ENCODE data around the gene THSD4.

The THSD4 gene

DNA sequence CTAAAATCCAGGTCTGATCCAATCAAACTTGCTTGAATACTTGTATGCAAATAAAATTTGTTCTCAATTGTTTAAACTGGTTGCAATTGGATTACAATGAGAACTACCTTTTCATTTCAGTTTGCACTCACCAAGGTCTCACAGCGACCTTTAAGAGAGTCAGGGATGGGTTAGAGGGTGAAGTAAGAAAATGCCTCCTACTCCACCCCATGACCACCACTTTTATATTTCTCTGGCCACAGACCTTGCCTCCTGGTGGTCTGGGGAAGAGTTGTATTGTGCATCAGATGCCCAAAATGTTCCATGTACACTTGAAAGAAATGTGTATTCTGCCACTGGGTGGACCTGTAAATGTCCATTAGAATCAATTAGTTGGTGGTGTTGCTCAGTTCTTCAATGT, 16.4 kb upstream of the THSD4 start:
- no peak for DNase-seq

DNA sequence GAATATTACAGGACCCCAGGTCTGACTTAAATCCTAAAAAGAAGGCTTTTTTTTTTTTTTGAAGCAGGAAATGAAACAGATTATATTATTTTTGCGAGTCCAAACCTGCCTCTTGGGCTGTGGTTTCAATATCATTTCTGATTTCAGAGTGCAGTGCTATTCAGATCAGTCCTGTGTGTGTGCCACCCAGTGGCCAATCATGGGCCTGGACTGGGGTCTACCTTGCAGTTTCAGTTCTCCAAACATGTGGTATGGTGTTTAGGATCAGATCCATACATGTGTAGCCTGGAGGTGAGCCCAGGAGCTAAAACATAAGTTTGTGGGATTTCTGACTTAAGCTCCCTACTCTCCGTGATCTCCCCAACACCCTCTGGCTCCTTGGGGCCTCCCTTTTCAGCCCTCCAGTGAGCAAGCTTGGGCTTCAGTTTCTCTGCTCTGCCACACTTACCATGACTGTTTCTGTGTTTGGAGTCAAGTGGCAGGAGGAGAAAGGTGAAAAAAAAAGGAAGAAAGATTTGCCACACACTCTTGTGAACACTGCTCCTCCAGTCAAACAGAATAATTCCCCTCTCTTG, 12.1 kb upstream of the THSD4 start:
- peak in 2 of 3 donors; percentile 16 to 25 for DNase-seq

GRCh38 chr15:71104636-71105035, 10.6 kb upstream of the THSD4 start:
- no peak for DNase-seq

DNA sequence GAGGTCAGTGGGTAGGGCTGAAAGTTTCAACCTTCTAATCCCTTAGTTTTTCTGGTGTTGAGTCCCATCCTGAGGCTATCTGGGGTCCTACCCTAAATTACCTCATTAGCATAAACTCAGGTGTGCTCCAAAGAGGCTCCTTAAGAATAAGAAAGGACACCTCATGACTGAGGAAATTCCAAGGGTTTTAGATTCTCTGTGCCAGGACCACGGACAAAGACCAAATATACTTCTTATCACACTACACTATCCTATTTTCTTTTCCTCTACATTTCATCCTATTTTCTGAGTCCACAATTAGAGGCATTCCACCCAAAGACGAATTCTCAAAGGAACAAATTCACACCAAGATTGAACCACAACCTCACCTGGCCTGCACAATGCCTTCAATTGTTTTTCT, 9.8 kb upstream of the THSD4 start:
- DNase-seq = no peak

GRCh38 chr15:71106802-71107500, 8.3 kb upstream of the THSD4 start:
- DNase-seq = peak; percentile 8 to 34 (median 25)

DNA sequence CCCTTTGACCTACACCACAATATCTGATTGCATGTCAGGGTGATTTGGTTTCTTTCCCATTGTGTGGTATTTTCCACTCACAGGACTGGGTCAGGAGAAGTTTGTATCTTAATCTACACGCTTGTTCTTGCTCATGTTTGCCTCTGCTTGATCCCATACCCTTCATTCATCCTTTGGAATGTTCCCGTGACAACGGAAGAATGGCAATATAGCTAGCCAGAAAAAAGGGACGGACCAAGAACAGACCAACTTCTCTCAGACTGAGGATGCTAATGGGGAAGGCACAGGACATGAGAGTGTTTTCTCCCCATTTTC, 7.8 kb upstream of the THSD4 start:
- DNase-seq = no peak

DNA sequence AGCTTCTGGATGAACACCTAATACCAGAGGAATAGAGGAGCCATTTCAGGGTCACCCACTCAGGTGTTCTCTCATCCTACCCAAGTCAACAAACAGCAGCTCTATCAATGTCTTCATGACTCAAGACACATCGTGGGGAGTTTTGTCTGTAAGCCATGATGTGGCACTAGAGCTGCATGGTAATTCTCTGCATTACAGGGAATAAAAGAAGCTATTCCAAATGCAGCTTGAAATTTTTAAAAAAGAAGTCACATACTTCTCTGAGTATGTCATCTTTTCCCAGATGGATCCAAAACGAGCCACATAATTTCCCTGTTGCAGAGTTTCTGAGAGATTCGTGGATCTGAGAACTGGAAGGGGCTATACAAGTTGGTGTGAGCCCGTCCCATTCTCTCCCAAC, 6.1 kb upstream of the THSD4 start:
- DNase-seq = no peak

GRCh38 chr15:71109905-71110304, 5.4 kb upstream of the THSD4 start:
- DNase-seq = no peak

GRCh38 chr15:71110405-71111180, 4.7 kb upstream of the THSD4 start:
- DNase-seq = no peak

DNA sequence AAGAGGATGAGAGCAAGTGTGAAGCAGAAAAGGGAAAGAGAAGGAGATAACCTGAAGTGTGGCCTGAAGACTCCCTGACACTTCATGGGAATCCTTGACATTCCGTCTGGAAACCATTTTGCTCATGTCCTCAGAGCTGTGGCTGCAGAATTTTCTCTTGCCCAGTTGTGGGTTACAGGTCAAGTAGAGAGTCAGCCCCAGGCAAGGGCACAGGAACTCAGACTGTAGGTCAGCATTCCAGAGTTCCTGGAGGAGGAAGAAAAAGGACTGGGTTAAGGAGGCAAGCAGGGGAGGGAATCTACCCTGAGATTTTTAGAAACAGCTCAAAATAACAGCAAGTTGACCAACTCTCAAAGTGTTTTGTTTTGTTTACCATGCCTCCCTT, 4.1 kb upstream of the THSD4 start:
- DNase-seq = no peak

GRCh38 chr15:71111950-71112349, 3.3 kb upstream of the THSD4 start:
- no peak for DNase-seq

GRCh38 chr15:71112429-71112828, 2.8 kb upstream of the THSD4 start:
- no peak for DNase-seq

DNA sequence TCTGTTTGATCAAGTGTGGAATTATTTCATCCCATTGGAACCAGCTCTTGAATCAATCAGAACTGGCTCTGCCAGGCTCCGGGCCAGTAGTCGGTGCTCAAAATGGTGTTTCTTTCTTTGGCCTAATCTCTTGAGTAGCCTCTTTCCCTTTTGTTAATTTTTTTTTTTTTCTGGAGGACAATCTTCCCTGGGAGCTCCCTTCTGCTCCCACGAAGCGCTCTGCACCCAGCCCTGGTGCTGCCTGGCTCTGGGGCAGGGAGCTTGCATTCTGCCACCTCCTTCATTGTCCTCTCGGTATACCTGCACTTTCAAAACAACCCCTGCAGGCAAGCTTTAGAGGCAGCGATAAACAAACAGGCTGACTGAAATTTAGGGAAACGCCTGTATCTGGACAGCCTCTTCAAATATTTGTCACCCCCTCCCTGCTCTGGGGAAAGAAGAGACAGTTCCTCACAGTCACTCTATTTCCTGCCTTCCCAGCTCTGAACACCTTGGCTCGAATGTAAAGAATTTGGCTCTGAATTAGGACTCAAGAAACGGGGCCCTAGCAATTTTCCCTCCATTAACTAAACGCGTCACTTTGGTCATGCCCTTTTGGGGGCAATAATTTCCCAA, 1.1 kb upstream of the THSD4 start:
- DNase-seq = no peak

GRCh38 chr15:71115567-71116351, 488 bp downstream of the THSD4 start:
- peak in 2 of 3 donors; percentile 9 to 23 for DNase-seq

DNA sequence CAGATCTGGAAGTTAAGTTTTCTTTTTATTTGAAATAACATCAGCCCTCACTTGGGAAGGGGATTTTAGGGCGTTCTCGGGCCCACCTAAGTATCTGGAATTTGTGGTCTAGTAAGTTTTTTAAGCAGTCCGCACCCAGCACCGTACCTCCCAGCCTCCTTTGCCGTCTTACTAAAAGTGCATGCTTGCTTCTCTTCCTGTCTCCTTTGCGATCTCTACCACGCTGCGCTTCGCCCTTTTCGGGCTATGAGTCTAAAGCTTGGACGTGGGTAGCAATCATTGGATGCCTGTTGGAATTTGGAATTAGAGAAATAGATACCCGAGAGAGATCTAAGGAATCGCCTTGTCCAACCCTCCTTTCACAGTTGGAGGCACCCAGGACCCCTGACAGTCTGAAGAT, 1.1 kb downstream of the THSD4 start:
- DNase-seq = no peak

DNA sequence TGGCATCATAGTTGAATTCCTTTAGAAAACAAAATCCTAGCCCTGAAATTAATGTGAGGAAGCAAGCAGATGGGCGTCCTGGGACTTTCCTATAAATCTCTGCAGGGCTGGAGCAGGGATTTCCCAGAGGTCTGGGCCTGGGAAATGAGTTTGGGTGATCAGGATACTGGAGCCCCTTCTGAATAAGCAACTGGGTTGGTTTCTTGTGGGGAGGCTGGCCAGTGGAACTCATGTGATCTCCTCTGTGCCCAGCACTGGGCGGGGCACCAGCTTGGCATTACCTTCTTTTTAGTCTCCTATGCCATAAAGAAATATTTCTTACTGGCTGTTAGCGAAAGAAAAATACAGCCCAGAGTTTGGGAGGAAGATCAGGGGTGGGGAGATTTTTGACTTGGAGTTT, 1.7 kb downstream of the THSD4 start:
- DNase-seq = peak in 2 of 3 donors; percentile 25 to 27

DNA sequence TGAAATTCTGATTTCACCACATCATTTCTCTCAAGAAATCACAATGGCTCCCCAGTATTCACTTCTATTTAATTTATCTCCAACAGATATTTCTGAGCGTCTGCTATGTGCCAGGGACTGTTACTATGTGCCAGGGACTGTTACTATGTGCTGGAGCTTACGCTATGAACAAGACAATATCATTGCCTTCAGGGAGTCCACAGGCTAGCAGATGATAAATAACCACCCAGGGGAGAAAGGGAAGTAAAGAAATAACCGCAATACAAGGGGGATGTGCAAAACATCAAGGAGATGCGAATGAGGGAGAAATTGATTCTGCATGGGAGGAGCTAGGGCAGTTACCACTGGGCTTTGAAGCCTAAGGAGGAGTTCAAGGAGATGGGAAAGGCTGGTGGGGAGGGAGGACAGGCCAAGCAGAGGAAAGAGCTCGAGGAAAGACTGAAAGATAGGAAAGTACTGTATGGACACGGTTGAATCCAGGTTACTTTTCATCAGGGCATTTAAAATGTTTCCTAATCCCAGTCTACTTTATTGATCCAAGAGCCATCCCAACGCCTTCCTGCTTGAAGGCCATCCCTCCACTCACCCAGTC, 2.5 kb downstream of the THSD4 start:
- DNase-seq = no peak

- DNase-seq = no peak
These were observed 3.1 kb downstream of the THSD4 start for GRCh38 chr15:71118345-71118744.

DNA sequence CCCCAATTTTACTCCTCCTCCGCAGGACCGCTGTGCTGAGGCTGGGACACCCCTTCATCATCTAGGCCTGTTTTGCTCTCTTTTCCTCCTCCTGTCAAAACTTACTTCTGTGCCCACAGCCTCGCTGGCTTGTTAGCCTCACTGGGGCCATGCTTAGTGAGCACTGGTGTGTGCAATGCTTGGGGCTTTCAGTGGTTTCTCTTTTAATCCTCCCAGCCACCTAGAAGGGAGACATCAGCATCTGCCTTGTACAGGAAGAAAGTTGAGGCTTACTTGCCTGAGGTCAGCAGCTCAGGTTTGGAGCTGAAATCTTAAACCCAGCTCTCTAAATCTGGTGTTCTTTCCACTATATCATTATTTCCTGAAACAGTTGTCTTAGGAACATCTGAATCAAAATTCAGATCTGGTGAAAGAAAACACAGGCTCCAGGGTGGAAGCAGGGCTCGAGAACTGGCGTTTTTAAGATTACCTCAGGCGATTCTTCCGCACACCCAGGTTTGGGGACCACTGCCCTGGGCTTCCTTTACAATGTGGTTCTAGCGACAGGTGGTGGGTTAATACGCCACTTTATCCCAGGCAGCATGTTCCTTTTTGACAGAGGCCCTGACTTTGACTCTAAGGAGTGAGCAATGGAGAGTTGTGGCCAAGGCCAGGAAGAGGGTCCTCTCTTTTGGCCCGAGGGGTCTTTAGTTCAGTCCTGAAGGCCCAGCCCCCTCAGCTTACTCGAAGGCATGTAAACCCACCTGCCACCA, 3.8 kb downstream of the THSD4 start:
- no peak for DNase-seq

- DNase-seq = no peak
These were observed 5.2 kb downstream of the THSD4 start for GRCh38 chr15:71120428-71120944.

- no peak for DNase-seq
These were observed 6.2 kb downstream of the THSD4 start for GRCh38 chr15:71121442-71121841.
